NAMALWA (cell line): Measurements from ENCODE around the gene CABS1.

ENCODE experiments used
- DNase-seq: peaks from one replicate; pipeline ENCODE4 v3.0.0-alpha.2; 2015; ENCODE audit warnings: low spot score

CABS1 gene

DNA sequence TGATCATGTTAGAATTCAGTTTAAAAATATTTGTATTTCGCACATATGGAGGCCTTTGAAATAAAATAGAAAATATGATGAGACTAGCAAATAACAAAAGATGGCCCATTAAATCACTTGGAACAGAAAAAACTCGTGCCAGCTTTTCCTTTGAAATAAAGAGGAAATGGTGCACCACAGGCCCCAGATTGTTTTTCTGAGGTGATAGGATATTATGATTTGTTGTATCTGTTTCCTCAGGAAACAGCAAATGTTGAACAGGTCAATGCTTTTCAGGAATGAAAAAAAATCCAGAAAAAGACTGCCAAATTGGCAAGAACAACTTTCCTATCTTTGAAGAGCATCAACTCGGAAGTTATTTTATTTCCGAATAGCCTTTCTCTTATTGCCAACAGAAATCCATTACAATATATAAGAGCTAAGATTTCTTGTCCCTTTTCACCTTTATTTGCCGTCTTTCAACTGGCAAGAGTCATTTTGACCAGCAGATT, 48.0 kb downstream of the CABS1 start, which contains the start of gene SMR3B:
TSS of gene SMR3B (plus strand) at position 441 of the 491 bp plus-strand sequence. CDS start 1,380 bp downstream, outside the sequence.
- no peak for DNase-seq
